Endothelial cell of umbilical vein (primary cell): Measurements from ENCODE around the gene CTXND1. TPM values are rescaled to one million over a fixed set of nuclear protein-coding genes. Genes with fewer than 3 reads are reported as not detected.

Source experiments
- polyA plus RNA-seq, 4 experiments: library from polyadenylated mRNA; depleted of rRNA in 3 of 4; stranded (reverse) in 3 of 4; unstranded in 1 of 4; fragments of >200 nt; gene quantifications; 2 replicates each; pipeline versions ENCODE4 v1.2.1 to v1.2.3, GENCODE V29; 2011 to 2012; ENCODE audit warnings: missing spikeins in 1 of 4
- total RNA-seq: library from RNA; stranded (reverse); gene quantifications from 2 replicates; pipeline ENCODE4 v1.2.3, GENCODE V29; 2021

The CTXND1 gene
- total and polyA plus RNA-seq, 2 donors (not counting 3 experiments of a cell fraction or from before 2014, with no cell fraction given): not detected

Other genes starting within 250 kb of the CTXND1 start
- 50.3 and 53.0 TPM in 2 replicates for gene ZFAND6, start 192.5 kb downstream of the CTXND1 start, total RNA-seq
- gene ZFAND6, start 192.5 kb downstream of the CTXND1 start, polyA plus RNA-seq: 97.9 and 98.9 TPM in 2 replicates
- 18.2 and 18.9 TPM in 2 replicates for gene FAH, start 99.2 kb downstream of the CTXND1 start, total RNA-seq
- 18.7 TPM in 2 replicates for gene FAH, start 99.2 kb downstream of the CTXND1 start, polyA plus RNA-seq
- gene ARNT2, start 152.2 kb upstream of the CTXND1 start, total RNA-seq: 0.18 and 0.20 TPM in 2 replicates
- 0.03 and 0.10 TPM in 2 replicates for gene ARNT2, start 152.2 kb upstream of the CTXND1 start, polyA plus RNA-seq